ENCODE data around the gene BAAT. TPM values are rescaled to one million over a fixed set of nuclear protein-coding genes. Genes with fewer than 3 reads are reported as not detected.

BAAT gene
- total RNA-seq, 1 experiment from 2014 or later: not detected

DNA sequence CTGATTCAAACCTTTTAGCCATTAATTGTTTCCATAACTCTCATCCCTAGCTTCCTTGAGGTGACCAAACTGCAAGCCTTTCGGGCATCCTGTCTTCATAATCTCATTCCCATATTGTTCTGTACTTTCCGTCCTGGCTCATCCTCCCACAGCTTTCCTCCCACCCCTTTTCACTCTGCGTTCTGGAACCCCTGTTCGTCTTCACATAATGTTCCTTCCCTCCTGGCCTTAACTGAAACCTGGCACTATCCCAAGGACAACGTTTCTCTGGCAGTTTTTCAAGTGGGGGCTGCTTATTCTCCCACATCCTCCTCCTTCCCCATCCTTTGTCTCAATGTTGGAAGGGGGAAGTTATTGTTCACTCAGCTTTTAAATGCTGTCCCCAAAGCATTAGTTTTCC, 15.3 kb upstream of the BAAT start:
- in situ Hi-C loops (cut with HindIII; ENCODE audit: low pct_unique_long_range_greater_than_20kb, low sequenced_read_pairs): no loop called here
- DNase-seq (ENCODE audit: low read depth): no peak

DNA sequence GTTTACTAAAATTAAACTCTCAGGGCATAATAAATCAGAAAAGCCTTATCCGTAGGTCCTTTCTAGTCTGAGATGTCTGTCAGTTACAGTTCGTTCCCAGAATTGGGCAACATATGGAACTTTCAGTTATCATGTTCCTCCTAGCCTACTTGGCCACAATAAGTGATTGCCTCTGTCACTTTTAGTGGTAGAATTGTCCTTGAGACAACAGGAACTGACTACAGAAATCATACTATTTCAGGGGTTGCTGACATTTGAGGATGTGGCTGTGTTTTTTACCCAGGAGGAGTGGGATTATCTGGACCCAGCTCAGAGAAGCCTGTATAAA, 14.8 kb upstream of the BAAT start:
- no peak for DNase-seq (ENCODE audit: low read depth)
- in situ Hi-C loops (cut with HindIII; ENCODE audit: low pct_unique_long_range_greater_than_20kb, low sequenced_read_pairs): no loop called here

DNA sequence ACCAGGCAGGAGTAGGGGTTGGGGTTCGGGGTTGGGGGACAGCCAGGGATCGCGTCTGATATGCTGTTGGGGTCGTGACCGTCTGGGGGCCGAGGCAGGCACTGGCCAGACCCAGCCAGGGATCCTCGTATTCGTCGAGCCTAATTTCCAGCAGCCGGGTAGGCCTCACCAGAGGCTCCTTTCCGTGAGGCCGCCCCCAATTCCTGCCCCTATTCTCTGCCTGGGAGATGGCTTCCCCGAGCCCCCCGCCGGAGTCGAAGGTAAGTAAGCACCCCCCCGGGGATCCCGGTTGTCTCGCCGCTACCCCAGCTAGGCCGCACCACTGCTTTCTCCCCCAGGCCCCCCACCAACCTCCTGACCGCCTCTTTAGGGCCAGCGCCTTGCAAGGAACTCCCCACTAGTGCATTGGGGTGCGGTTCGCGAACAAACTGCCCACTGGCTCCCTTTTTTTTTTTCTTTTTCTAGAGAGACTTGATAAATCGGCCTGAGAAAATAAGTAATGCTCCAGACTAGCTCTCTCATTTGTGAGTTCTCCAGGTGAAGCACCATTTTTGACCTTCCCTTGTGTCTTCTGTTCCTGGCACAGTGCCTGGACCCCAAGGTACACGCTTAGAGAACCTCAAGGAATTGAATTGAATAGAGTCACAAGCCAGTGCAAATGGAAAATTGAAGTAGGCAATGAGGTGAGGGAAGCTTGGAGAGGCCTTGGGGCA, 14.3 kb upstream of the BAAT start:
- in situ Hi-C loops (cut with HindIII; ENCODE audit: low pct_unique_long_range_greater_than_20kb, low sequenced_read_pairs): no loop called here
- DNase-seq (ENCODE audit: low read depth): peak; percentile 9

DNA sequence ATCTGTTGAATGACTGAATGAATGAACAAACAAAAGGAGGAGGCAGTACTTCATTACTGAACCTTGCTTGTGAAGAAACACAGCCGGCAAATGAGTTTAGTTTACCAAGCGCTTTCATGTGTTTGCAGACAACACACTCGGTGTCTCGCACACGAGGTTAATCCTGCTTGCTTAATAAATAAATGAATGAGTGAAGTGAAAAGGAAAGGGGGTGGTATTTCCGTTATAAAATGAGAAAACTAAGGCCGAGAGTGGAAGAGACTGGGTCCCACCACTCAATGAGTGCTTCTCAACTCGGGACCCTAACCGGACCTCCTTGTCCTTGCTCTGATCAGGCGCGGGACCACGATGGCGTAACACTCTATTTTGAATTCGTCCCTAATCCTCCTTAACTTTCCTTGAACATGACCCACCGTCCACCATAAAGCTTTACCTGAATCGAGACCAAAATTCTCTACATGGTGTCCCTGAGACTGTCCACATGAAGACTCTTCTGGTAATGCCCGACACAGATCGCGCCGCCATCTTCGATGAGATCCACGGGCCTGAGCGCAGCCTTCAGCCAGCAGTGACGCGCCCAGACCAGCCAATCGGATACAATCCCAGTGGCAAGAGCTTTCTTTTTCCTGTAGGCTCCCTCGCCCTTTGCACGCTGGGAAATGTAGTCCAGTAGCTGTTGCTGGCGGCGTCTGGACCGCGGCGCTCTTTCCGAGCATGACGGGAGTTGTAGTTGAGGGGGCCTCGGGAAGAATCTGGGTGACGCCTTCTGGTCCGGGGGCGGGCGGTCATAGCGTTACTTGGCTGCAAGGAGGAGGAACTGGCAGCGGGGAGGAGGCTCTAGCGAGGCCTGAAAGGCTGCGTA, 13.5 kb upstream of the BAAT start, which contains the start of the genes MRPL50 and ZNF189:
MRPL50 (minus strand) TSS at position 551 of the 862 bp plus-strand sequence; CDS start at position 525, 26 bp downstream.
ZNF189 (plus strand) TSS at position 784 of the 862 bp plus-strand sequence. CDS start 306 bp downstream, outside the sequence.
- peak; percentile 99 for DNase-seq (ENCODE audit: low read depth)

DNA sequence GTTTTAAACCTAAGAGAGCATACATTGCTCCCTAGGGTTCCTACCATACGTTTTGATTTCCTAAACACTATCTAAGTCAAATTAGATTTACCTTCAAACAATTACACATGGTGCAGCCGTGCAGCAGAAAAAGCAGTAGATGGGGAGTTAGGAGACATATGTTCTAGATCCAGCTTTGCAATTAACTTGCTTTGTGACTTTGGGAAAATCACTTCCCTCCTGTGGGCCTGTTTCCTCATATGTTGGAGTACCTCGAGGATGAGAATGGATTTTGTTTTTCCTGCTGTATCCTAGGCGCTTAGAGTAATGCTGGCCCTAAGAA, 12.9 kb upstream of the BAAT start:
- DNase-seq (ENCODE audit: low read depth): no peak
- in situ Hi-C loops (cut with HindIII; ENCODE audit: low pct_unique_long_range_greater_than_20kb, low sequenced_read_pairs): no loop called here

More for the DNA sequence above, 13.5 kb upstream of the BAAT start, which contains the start of the genes MRPL50 and ZNF189:
- in situ Hi-C loops (cut with HindIII; ENCODE audit: low pct_unique_long_range_greater_than_20kb, low sequenced_read_pairs): no loop called here

DNA sequence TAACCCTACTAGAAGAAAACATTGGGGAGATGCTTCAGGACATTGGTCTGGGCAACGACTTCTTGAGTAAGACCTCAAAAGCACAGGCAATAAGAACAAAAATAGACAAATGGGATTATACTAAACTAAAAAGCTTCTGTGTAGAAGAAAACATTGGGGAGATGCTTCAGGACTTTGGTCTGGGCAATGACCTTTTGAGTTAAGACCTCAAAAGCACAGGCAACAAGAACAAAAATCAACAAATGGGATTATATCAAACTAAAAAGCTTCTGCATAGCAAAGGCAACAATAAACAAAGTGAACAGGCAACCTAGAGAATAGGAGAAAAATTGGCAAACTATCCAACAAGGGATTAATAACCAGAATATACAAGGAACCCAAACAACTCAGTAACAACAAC, 9.9 kb upstream of the BAAT start:
- DNase-seq (ENCODE audit: low read depth): no peak
- in situ Hi-C loops (cut with HindIII; ENCODE audit: low pct_unique_long_range_greater_than_20kb, low sequenced_read_pairs): no loop called here

DNA sequence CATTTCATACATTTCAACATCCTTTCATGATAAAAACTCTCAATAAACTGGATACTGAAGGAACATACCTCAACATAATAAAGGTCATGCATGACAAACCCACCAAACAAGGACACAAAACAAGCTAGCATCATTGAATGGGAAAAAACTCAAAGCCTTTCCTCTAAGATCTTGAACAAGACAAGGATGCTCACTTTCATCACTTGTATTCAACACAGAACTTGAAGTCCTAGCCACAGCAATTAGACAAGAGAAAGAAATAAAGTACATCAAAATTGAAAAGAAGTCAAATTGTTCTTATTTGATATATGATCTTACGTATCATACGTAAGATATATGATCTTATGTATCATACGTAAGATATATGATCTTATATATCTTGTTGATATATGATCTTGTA, 8.3 kb upstream of the BAAT start:
- DNase-seq (ENCODE audit: low read depth): no peak
- in situ Hi-C loops (cut with HindIII; ENCODE audit: low pct_unique_long_range_greater_than_20kb, low sequenced_read_pairs): no loop called here

DNA sequence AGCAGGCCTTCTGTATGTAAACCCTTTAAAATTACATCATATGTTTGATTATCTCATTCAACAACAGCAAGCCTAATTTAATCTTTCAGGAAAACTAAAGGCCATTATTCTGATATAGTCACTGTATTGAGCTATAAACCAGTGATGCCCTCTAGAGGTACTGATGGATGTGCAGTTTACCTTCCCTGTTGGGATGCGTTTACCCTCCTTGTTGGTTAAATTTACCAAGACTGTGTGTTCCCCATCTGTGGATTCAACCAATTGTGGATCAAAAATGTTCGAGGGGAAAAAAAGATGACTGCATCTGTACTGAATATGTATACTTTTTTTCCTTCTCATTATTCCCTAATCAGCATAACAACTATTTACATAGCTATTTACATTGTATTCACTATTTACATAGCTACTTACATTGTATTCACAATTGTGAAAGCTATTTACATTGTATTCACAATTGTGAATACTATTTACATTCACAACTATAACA, 3.7 kb upstream of the BAAT start:
- in situ Hi-C loops (cut with HindIII; ENCODE audit: low pct_unique_long_range_greater_than_20kb, low sequenced_read_pairs): no loop called here
- no peak for DNase-seq (ENCODE audit: low read depth)

DNA sequence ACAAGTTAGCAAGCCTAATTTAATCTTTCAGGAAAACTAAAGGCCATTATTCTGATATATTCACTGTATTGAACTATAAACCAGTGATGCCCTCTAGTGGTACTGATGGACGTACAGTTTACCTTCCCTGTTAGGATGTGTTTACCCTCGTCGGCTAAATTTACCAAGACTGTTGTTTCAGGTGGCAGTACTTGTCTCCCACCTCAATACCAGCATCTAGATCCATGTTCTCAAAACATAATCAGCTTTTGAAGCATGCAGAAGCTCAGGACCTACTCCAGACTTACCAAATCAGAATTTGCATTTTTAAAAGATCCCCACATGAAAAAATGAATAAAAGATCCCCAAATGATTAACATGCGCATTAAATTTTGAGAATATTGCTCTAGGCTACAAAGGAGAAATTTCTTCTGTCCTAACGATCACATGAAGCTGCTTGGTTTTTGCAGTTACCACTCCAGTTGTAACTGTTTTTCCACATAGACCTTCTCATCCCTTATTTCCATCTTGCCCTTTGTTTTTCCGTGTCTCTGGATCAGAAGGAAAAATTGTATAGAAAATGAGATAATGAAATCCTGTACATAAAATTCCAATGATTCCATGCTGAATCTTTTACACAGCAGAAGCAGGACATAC, 3.2 kb upstream of the BAAT start:
- in situ Hi-C loops (cut with HindIII; ENCODE audit: low pct_unique_long_range_greater_than_20kb, low sequenced_read_pairs): no loop called here
- no peak for DNase-seq (ENCODE audit: low read depth)

DNA sequence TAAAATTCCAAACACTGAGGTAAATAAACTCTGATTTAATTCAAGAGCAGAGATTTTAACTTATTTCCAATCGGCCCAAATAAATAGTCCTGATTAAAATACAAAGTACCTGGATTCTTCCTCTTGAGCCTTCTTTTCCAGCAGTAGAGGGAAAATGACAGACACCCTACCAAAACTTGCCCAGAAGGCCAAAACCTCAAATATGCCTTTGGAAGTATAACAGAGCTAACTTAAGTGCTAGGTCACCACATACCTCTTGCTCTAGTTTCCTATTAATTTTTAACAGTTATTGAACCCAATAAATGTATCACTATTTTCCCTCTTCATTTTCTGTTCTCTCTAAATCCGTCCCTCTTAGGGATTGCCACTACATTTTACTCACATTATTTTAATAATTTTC, 1.4 kb downstream of the BAAT start:
- DNase-seq (ENCODE audit: low read depth): no peak
- in situ Hi-C loops (cut with HindIII; ENCODE audit: low pct_unique_long_range_greater_than_20kb, low sequenced_read_pairs): no loop called here

DNA sequence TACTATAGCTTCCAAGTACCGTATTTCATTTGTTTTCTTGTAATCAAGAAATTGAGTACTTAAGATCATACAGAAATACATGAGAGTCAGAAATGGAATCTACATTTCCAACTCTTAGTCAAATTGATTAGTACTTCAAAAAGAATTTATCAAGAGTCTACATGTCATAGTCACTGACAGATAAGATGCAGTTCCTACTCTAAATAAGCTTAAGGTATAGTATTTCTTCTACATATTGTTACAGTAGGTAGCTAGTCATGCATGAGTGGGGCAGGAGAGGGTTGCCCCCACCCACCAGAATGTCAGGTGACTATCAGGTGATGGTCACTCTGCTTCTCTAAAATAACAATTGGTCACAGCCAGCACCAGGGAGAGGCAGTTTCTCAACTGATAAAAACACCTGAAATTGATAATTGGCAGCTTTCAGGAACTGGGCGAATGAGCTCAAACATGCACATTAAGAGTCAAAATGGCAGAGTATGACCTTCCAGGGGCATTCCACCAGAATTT, 2.9 kb downstream of the BAAT start:
- in situ Hi-C loops (cut with HindIII; ENCODE audit: low pct_unique_long_range_greater_than_20kb, low sequenced_read_pairs): no loop called here
- no peak for DNase-seq (ENCODE audit: low read depth)

DNA sequence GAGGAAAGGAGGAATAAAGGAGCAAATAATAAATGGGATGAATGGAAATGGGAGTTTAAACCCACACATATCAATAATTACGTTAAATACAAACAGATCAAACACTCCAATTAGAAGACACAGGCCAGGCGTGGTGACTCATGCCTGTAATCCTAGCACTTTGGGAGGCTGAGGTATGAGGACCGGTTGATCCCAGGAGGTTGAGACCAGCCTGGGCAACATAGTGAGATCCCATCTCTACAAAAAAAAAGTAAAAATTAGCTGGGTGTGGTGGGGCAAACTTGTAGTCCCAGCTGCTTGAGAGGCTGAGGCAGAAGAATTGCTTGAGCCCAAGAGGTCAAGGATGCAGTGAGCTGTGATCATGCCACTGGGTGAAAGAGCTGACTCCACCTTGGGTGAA, 3.7 kb downstream of the BAAT start:
- in situ Hi-C loops (cut with HindIII; ENCODE audit: low pct_unique_long_range_greater_than_20kb, low sequenced_read_pairs): no loop called here
- DNase-seq (ENCODE audit: low read depth): no peak

DNA sequence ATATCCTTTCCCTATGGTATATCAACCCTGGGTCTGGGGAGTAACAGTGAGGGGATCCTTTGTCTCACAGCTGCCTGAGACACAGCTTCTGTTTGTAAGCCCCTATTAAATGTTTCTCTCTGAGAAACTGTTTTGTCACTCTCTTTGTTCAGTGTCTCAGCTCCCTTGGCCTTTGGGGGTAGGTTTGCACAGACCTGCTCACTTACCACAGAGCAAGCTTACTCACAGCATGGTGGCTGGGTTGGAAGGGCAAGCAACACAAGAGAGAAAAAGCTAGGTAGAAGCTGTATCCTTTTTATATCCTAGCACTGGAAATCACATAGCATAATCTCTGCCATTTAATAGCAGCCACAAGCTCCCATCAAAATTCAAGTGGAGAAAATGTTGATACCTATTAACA, 4.5 kb downstream of the BAAT start:
- DNase-seq (ENCODE audit: low read depth): no peak
- in situ Hi-C loops (cut with HindIII; ENCODE audit: low pct_unique_long_range_greater_than_20kb, low sequenced_read_pairs): no loop called here

DNA sequence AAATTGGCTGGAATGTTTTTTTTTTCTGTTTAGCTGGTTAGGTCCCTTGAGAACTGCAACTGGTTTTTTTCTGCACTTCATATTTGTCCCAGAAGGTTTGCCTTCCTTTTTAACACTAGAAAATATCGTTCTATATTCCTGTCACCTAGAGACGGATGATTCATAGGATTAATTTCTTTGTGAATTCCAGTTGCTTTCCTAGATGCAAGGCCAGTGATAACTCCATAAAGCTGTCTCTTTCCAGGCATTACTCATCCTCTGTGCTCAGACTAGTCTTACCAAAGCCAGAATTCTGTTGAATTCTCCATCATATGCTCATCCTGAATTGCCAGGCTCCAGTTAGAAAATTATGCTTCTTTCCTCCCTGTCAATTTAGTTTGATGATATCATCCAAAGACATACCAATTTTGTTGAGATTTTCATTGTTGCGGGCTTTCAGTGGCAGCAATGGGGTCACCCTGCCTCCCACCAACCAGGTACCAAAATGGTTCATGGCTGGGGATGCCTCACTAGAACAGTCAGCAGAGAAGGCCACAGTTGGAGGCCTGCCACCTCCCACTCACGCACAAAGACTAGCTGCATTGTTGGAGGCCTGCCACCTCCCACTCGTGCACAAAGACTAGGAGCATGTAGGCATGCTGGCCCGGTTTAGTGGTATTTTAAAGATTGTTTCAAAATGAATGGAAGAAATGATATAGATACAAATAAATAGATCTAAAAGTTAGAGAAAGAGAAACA, 8.5 kb downstream of the BAAT start:
- no peak for DNase-seq (ENCODE audit: low read depth)
- in situ Hi-C loops (cut with HindIII; ENCODE audit: low pct_unique_long_range_greater_than_20kb, low sequenced_read_pairs): no loop called here

DNA sequence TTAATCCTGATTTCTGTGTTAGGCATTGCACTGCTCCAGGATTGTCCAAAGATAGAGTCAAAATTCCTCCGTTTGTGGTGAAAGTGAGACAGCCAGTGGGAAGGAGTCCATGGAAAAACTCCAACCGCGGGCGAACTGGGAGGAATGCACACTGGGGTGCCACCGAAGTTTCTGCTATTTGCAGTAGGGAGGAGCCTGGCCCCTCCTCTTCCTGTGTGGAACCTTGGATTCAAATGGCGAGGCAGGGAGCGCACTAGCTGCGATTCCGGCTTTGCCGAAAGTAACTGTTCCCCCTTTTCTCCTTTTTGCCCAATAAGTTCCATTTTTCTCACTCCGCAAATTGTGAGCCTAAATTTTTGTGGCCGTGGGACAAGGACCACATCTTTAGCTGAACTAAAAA, 9.3 kb downstream of the BAAT start:
- DNase-seq (ENCODE audit: low read depth): no peak
- in situ Hi-C loops (cut with HindIII; ENCODE audit: low pct_unique_long_range_greater_than_20kb, low sequenced_read_pairs): no loop called here

DNA sequence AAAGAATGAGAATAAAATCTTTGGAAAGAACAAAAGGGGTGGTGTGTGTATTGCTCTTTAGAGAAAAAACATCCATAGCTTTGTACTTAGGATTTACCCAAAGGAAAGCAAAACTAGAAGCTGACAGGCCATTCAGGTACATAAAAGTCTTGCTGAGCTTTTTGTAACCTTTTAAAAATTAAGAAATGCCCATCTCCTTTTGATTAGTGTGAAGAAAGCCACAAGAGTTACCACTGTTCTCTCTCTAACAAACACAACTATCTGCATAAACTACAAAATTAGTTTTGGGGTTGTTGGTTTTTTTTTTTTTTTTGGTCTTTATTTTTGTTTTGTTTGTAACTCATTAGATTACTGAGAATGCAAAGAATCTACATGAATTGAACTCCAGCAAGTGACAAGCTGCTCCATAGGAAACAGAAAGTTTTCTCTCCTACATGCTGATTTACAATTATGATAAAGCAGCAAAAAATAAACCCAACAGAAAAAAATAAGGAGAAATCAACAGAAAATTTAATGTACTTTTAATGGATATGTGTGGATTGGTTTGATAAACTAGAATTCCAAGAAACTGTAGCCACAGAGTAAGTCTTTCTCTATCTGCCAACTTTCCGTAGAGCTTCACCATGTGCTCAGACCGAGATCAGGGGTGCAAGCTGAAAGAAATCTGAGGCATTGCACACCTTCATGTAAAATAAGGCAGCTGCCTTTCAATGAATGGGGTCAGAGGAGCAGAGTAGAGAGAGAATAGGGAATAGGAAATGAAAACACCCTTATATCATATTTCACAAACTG, 12.3 kb downstream of the BAAT start:
- in situ Hi-C loops (cut with HindIII; ENCODE audit: low pct_unique_long_range_greater_than_20kb, low sequenced_read_pairs): no loop called here
- DNase-seq (ENCODE audit: low read depth): no peak

DNA sequence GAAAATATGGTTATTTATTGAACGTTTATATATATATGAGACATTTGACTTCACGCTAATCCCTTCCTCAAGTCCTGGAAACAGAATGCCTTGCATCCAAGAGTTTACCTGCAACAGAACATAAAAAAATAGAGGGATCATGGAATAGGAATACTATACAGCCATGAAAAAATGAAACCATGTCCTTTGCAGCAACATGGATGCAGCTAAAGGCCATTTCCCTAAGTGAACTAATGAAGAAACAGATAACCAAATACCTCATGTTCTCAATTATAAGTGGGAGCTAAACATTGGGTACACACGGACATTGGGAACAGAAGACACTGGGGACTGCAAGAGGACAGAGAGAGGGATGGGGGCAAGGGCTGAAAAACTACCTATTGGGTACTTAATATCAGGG, 13.0 kb downstream of the BAAT start:
- in situ Hi-C loops (cut with HindIII; ENCODE audit: low pct_unique_long_range_greater_than_20kb, low sequenced_read_pairs): no loop called here
- no peak for DNase-seq (ENCODE audit: low read depth)

Measured in Caki2 (cell line).